K562 (cell line): Measurements from ENCODE around the gene PACRG. TPM values are rescaled to one million over a fixed set of nuclear protein-coding genes. Genes with fewer than 3 reads are reported as not detected.

Source experiments
- ATAC-seq: fragments of 200-7000 bp; cut with Tn5 transposase; 3 replicates; pipeline ENCODE4 v1.9.1; 2020; ENCODE audit warnings: moderate library complexity
- BruUV-seq: library from RNA; stranded (reverse); fragments of 400-500 nt; replicated peaks from 2 replicates; lab custom pipeline; 2021; lab: Mats Ljungman, UMichigan
- CTCF ChIA-PET: fragments of 300-600 bp; formaldehyde crosslinking; extraction: SDS; loops from one replicate; lab custom pipeline; 2021; ENCODE audit warnings: low intra/inter-chr PET ratio; lab: Yijun Ruan, JAX
- POLR2A ChIA-PET: fragments of 300-600, 350-650 bp; sonication (Branson Sonifier 250); formaldehyde crosslinking; extraction: SDS; loops from one replicate; lab custom pipeline; 2021; ENCODE audit warnings: antibody characterized with exemption, inconsistent platforms; lab: Yijun Ruan, JAX
- DNase-seq, 4 experiments: peaks; one replicate each; pipeline versions ENCODE4 v3.0.0 to v3.0.0-alpha.2; 2011 to 2018; ENCODE audit warnings: low spot score in 3 of 4, mixed read lengths in 3 of 4; ENCODE audit errors: extremely low read depth in 1 of 4
- FAIRE-seq: peaks from 2 replicates; lab custom pipeline; 2011; peaks lifted over from hg19 to GRCh38; lab: Jason Lieb, UNC
- H2AFZ ChIP-seq: 2 replicates; pipeline ENCODE4 v1.6.0; 2011; ENCODE audit warnings: low read depth, low read length, control low read depth, inconsistent platforms
- H3K27ac ChIP-seq: fragments of 200-600 bp; 3 replicates; pipeline ENCODE4 v1.8.0; 2011; ENCODE audit warnings: low read depth, mild to moderate bottlenecking, control low read depth, inconsistent platforms, low read length, moderate library complexity, mixed read lengths; ENCODE audit errors: extremely low read depth
- H3K27me3 ChIP-seq, 2 experiments: fragments of 300-600 bp in 1 of 2; 2 replicates in 1 of 2; 3 replicates in 1 of 2; pipeline versions ENCODE4 v1.6.0 to v1.8.0; 2011; ENCODE audit warnings: inconsistent platforms in 2 of 2, low read length in 2 of 2, mild to moderate bottlenecking in 1 of 2, mixed read lengths in 1 of 2, moderate library complexity in 1 of 2; ENCODE audit not compliant: control insufficient read depth in 2 of 2, insufficient read depth in 2 of 2
- H3K36me3 ChIP-seq: fragments of 300-600 bp; 3 replicates; pipeline ENCODE4 v1.8.0; 2011; ENCODE audit warnings: mild to moderate bottlenecking, low read length, inconsistent platforms; ENCODE audit not compliant: control insufficient read depth, insufficient read depth
- H3K4me1 ChIP-seq, 2 experiments: fragments of 200-600 bp in 1 of 2; replicated peaks in 1 of 2; 2 replicates in 1 of 2; 3 replicates in 1 of 2; pipeline versions ENCODE4 v1.5.1 to v1.8.0; 2011; ENCODE audit warnings: inconsistent platforms in 2 of 2, low read length in 2 of 2, mild to moderate bottlenecking in 1 of 2, mixed read lengths in 1 of 2, moderate library complexity in 1 of 2; ENCODE audit not compliant: control insufficient read depth in 2 of 2, insufficient read depth in 2 of 2
- H3K4me2 ChIP-seq: 2 replicates; pipeline ENCODE4 v1.6.1; 2011; ENCODE audit warnings: low read length, control low read depth, inconsistent platforms, mixed read lengths; ENCODE audit not compliant: insufficient read depth
- H3K4me3 ChIP-seq: fragments of 200-600 bp; sonication (generic), shearing (Covaris generic); 2 replicates; pipeline ENCODE4 v1.5.1; 2016; ENCODE audit warnings: control low read depth, inconsistent platforms
- H3K79me2 ChIP-seq: fragments of 200-600 bp; 3 replicates; pipeline ENCODE4 v1.8.0; 2011; ENCODE audit warnings: low read length, inconsistent platforms; ENCODE audit not compliant: control insufficient read depth, insufficient read depth
- H3K9ac ChIP-seq, 2 experiments: 2 replicates each; pipeline versions ENCODE4 v1.6.0 to v1.6.1; 2011; ENCODE audit warnings: low read depth in 2 of 2, low read length in 2 of 2, control low read depth in 1 of 2, inconsistent platforms in 1 of 2, mild to moderate bottlenecking in 1 of 2, mixed read lengths in 1 of 2; ENCODE audit not compliant: insufficient read depth in 1 of 2
- H3K9me1 ChIP-seq: one replicate; pipeline ENCODE4 v1.6.0; 2011; ENCODE audit warnings: inconsistent platforms, mild to moderate bottlenecking, low read length, moderate library complexity; ENCODE audit not compliant: control insufficient read depth, insufficient read depth
- H3K9me3 ChIP-seq: replicated peaks from 2 replicates; pipeline ENCODE4 v1.5.1; 2011; ENCODE audit warnings: low read depth, low read length, inconsistent platforms; ENCODE audit not compliant: control insufficient read depth, insufficient read depth
- H4K20me1 ChIP-seq: replicated peaks from 2 replicates; pipeline ENCODE4 v1.6.1; 2011; ENCODE audit warnings: low read length, inconsistent platforms, mixed read lengths; ENCODE audit not compliant: control insufficient read depth, insufficient read depth
- ATF2 ChIP-seq: sonication (generic); formaldehyde crosslinking; IDR thresholded peaks from 2 replicates; pipeline ENCODE4 v1.8.1; 2022; ENCODE audit warnings: missing genetic modification reagents
- CREBBP ChIP-seq: IDR thresholded peaks from one replicate; pipeline ENCODE4 v1.6.1; 2012; ENCODE audit warnings: low read depth, mild to moderate bottlenecking, control low read depth, inconsistent platforms, low read length
- FOSL1 ChIP-seq: fragments of 200-800 bp; sonication (Bioruptor generic); conservative IDR thresholded peaks from 2 replicates; pipeline ENCODE4 v1.6.1; 2016; ENCODE audit warnings: missing genetic modification characterization, missing compliant biosample characterization
- GABPA ChIP-seq: fragments of 200-800 bp; sonication (Bioruptor generic); conservative IDR thresholded peaks from 2 replicates; pipeline ENCODE4 v1.6.1; 2016; ENCODE audit warnings: low read depth, missing genetic modification characterization, missing compliant biosample characterization
- HNRNPH1 ChIP-seq: fragments of 200-400 bp; formaldehyde crosslinking; optimal IDR thresholded peaks from 2 replicates; pipeline ENCODE3; 2017; ENCODE audit warnings: low read depth, mild to moderate bottlenecking, low read length, moderate library complexity
- ID3 ChIP-seq, 2 experiments: fragments of 250-450 bp in 1 of 2; fragments of 450-650 bp in 1 of 2; sonication (Bioruptor Pico) in 1 of 2; IDR thresholded peaks; 2 replicates each; pipeline versions ENCODE4 v1.6.1 to v1.8.0; 2016 to 2021; ENCODE audit warnings: mild to moderate bottlenecking in 2 of 2, moderate library complexity in 2 of 2, missing compliant biosample characterization in 1 of 2, missing genetic modification characterization in 1 of 2
- JUN ChIP-seq, 2 experiments: sonication (generic) in 1 of 2; formaldehyde crosslinking in 1 of 2; IDR thresholded peaks; 2 replicates each; pipeline versions ENCODE4 v1.6.1 to v1.8.0; 2012 to 2022; ENCODE audit warnings: borderline replicate concordance in 2 of 2, mild to moderate bottlenecking in 2 of 2, improper control_type of control experiment in 1 of 2, low read depth in 1 of 2, low read length in 1 of 2, missing genetic modification reagents in 1 of 2
- MLLT1 ChIP-seq, 2 experiments: fragments of 450-650 bp; IDR thresholded peaks; 2 replicates each; pipeline ENCODE4 v1.6.1; 2016
- NR1H2 ChIP-seq: sonication (generic); formaldehyde crosslinking; IDR thresholded peaks from 2 replicates; pipeline ENCODE4 v1.4.0; 2020; ENCODE audit warnings: mild to moderate bottlenecking, missing genetic modification reagents
- RAD21 ChIP-seq, 2 experiments: fragments of 250-450 bp in 1 of 2; fragments of 450-650 bp in 1 of 2; sonication (Bioruptor Pico) in 1 of 2; formaldehyde crosslinking in 1 of 2; IDR thresholded peaks in 1 of 2; conservative IDR thresholded peaks in 1 of 2; 2 replicates each; pipeline versions ENCODE4 v1.4.0 to v1.8.0; 2020 to 2022; ENCODE audit warnings: mild to moderate bottlenecking in 2 of 2, moderate library complexity in 1 of 2
- SMAD2 ChIP-seq: fragments of 150-350 bp; IDR thresholded peaks from 2 replicates; pipeline ENCODE4 v1.6.1; 2014; ENCODE audit warnings: low read depth, mild to moderate bottlenecking, low read length
- SMAD4 ChIP-seq: fragments of 250-450 bp; sonication (Bioruptor Pico); conservative IDR thresholded peaks from 2 replicates; pipeline ENCODE4 v1.8.0; 2021; ENCODE audit warnings: inconsistent platforms, mild to moderate bottlenecking, moderate library complexity
- SOX6 ChIP-seq: fragments of 450-650 bp; IDR thresholded peaks from 2 replicates; pipeline ENCODE4 v1.6.1; 2014; ENCODE audit warnings: mild to moderate bottlenecking
- SP2 ChIP-seq: IDR thresholded peaks from 2 replicates; pipeline ENCODE4 v1.6.1; 2011; ENCODE audit warnings: mild to moderate bottlenecking, low read depth, low read length, moderate library complexity; ENCODE audit not compliant: poor library complexity, severe bottlenecking; ENCODE audit errors: extremely low read depth
- ZFP91 ChIP-seq: sonication (generic); formaldehyde crosslinking; IDR thresholded peaks from 2 replicates; pipeline ENCODE4 v1.8.0; 2022; ENCODE audit warnings: mild to moderate bottlenecking, missing genetic modification reagents
- ZNF589 ChIP-seq: fragments of 200-800 bp; sonication (Bioruptor generic); IDR thresholded peaks from 2 replicates; pipeline ENCODE4 v1.6.1; 2016; ENCODE audit warnings: low read depth, missing genetic modification characterization, missing compliant biosample characterization
- WGBS: fragments of 100-300 bp; shearing (Covaris generic); methylation state at CpG from one replicate; pipeline ENCODE4 v1.1.6; 2016; ENCODE audit warnings: low coverage, mixed read lengths; ENCODE audit not compliant: insufficient coverage; ENCODE audit errors: missing lambda C conversion rate; 5-methylcytosine and 5-hydroxymethylcytosine counted together
- in situ Hi-C: fragments of 300-500 bp; cut with MboI; formaldehyde crosslinking; loops from 4 replicates; pipeline ENCODE4 v1.15.0; 2018; ENCODE audit warnings: inconsistent platforms, mixed read lengths
- intact Hi-C: fragments of 100-400 bp; cut with micrococcal nuclease; formaldehyde crosslinking; loops from 2 replicates; pipeline ENCODE4 v1.14.2; 2022
- polyA plus RNA-seq, 8 experiments: library from polyadenylated mRNA; depleted of rRNA in 4 of 8; stranded (reverse) in 5 of 8; unstranded in 3 of 8; fragments of >200 nt; fragmentation: Nextera tagmentation in 2 of 8; fragmentation: Illumina TruSeq in 1 of 8; extraction: Ambion mirVana in 2 of 8; extraction: Trizol in 1 of 8; gene quantifications; 2 replicates each; pipeline versions ENCODE4 v1.2.1 to v1.2.3, GENCODE V29; 2011 to 2014; ENCODE audit warnings: inconsistent platforms in 1 of 8, missing spikeins in 1 of 8
- total RNA-seq, 7 experiments: library from RNA; depleted of rRNA in 6 of 7; stranded (reverse); fragments of >200 nt in 6 of 7; fragmentation: Illumina TruSeq in 2 of 7; extraction: Trizol in 2 of 7; gene quantifications; 2 replicates each; pipeline versions ENCODE4 v1.2.1 to v1.2.3, GENCODE V29; 2011 to 2021; ENCODE audit warnings: low replicate concordance in 1 of 7

Gene PACRG
- total and polyA plus RNA-seq, 9 of the 15 experiments (the other 6 are each of a cell fraction or from before 2014, with no cell fraction given): 0.04 TPM; not detected in 8

GRCh38 chr6:163355426-163355991 is 627.7 kb downstream of the PACRG start:
- Histone ChIP-seq H3K9me1 (no peaks in the 10 kb centered on the region), H3K36me3 (no peaks in the 10 kb centered on the region), H3K79me2 (no peaks in the 10 kb centered on the region), H3K4me2 (no peak overlapping the region), H3K9me3 (no peaks in the 10 kb centered on the region), H3K4me1 (peaks cover 0 to 4% of the 10 kb centered on the region in 2 experiments; a peak in 2 of 5 replicates), H3K27ac (no peak overlapping the region), H3K9ac (no peak overlapping the region), H4K20me1 (no peaks in the 10 kb centered on the region), H2AFZ (peak overlapping the region; percentile 17; the same call in 1 of the 2 replicates), H3K27me3 (peaks cover 46 to 74% of the 10 kb centered on the region in 2 experiments), H3K4me3 (no peak overlapping the region)
- BruUV-seq: no TSS peak
- intact Hi-C loops: no loop called here
- ChIA-PET CTCF (no interaction called here), POLR2A (no interaction called here)
- DNase-seq (no peak), ATAC-seq (0 out of 3 replicates have a peak, but pooled peaks have one; percentile 19), FAIRE-seq (no peak)
- 18% methylated on average over 8 of the region's 9 CpGs for WGBS
- in situ Hi-C loops: no loop called here
- TF ChIP-seq MLLT1 (IDR thresholded peaks at IDR 0.05) (no peak), FOSL1 (tag) (0 out of 2 replicates have a peak, but pooled peaks have one; percentile 12), ATF2 (CRISPR knock-in tag) (no peak), NR1H2 (CRISPR knock-in tag) (no peak), SMAD2 (no peak), ZFP91 (no peak), ID3 (CRISPR knock-in tag; IDR thresholded peaks at IDR 0.05) (no peak), ID3 (tag; IDR thresholded peaks at IDR 0.05) (no peak), HNRNPH1 (no peak), GABPA (peak; percentile 49), SMAD4 (CRISPR knock-in tag) (no peak), RAD21 (CRISPR knock-in tag; conservative IDR thresholded peaks at IDR 0.05 in 1 of 2, IDR thresholded peaks at IDR 0.05 in 1 of 2) (no peak), JUN (IDR thresholded peaks at IDR 0.05; ENCODE audit: borderline replicate concordance, low read depth, low read length) (0 out of 2 replicates have a peak, but pooled peaks have one; percentile 30), JUN (CRISPR knock-in tag; IDR thresholded peaks at IDR 0.05; ENCODE audit: borderline replicate concordance) (no peak), CREBBP (no peak), ZNF589 (CRISPR knock-in tag) (peak; percentile 26; the same call in 1 of the 2 replicates), SOX6 (no peak), SP2 (no peak)
